ENCODE measurements around the gene MYPN. TPM values are rescaled to one million over a fixed set of nuclear protein-coding genes. Genes with fewer than 3 reads are reported as not detected.

Gene MYPN
- total and polyA plus RNA-seq, 2 donors (not counting 1 experiment from before 2014, with no cell fraction given): not detected

DNA sequence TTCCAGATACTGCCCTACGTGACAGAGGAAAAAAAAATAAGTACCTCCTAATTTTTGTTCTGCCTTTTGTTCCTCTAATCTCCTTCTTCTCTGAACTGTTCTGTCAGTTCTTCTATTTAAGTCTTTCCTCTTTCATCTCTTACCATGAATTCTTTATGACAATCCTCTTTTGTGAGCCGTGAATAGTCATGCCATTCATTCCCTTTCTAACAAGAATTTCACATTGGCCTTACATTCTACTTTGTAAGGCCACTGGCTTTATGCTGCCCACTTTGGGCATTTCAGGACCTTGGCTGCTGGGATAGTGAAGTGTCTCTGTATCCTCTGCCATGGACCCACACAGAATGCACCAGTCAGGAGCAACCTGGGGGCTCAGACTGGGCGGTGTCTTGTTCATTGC, 69.7 kb downstream of the MYPN start:
- H3K4me1 ChIP-seq (ENCODE audit: control insufficient read depth in 2 of 2, insufficient read depth in 2 of 2, low read length in 2 of 2): no peaks in the 10 kb centered on the region
- DNase-seq (no peak), ATAC-seq (ENCODE audit: low read depth) (no peak)
- no peaks in the 10 kb centered on the region for H4K20me1 ChIP-seq (ENCODE audit: control insufficient read depth, insufficient read depth, low read length, poor library complexity, severe bottlenecking)
- CTCF ChIA-PET: interaction anchor here (1.5 to 1.8 kb wide), 2 partner anchors 22 to 34 kb away, joined by 4 to 5 read pairs; no protein-coding TSS in a partner anchor
- peaks cover 0 to 3% (median 0%) of the 10 kb centered on the region in 4 experiments for H3K27me3 ChIP-seq (replicated peaks in 1 of 4; ENCODE audit: control extremely low read depth in 1 of 4, control insufficient read depth in 3 of 4, insufficient read depth in 4 of 4, low read length in 3 of 4)
- no peaks in the 10 kb centered on the region for H3K9me3 ChIP-seq (ENCODE audit: control extremely low read depth in 1 of 3, control insufficient read depth in 2 of 3, insufficient read depth in 1 of 3, low read length in 2 of 3)
- H3K4me3 ChIP-seq (ENCODE audit: control extremely low read depth in 1 of 5, extremely low read depth in 1 of 5, insufficient read depth in 1 of 5, low read depth in 2 of 5, low read length in 4 of 5): no peak overlapping the region
- TF ChIP-seq, protein P1, sequence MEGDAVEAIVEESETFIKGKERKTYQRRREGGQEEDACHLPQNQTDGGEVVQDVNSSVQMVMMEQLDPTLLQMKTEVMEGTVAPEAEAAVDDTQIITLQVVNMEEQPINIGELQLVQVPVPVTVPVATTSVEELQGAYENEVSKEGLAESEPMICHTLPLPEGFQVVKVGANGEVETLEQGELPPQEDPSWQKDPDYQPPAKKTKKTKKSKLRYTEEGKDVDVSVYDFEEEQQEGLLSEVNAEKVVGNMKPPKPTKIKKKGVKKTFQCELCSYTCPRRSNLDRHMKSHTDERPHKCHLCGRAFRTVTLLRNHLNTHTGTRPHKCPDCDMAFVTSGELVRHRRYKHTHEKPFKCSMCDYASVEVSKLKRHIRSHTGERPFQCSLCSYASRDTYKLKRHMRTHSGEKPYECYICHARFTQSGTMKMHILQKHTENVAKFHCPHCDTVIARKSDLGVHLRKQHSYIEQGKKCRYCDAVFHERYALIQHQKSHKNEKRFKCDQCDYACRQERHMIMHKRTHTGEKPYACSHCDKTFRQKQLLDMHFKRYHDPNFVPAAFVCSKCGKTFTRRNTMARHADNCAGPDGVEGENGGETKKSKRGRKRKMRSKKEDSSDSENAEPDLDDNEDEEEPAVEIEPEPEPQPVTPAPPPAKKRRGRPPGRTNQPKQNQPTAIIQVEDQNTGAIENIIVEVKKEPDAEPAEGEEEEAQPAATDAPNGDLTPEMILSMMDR (IDR thresholded peaks at IDR 0.05): no peak
- no peak for TF ChIP-seq EZH2 (IDR thresholded peaks at IDR 0.05; ENCODE audit: borderline replicate concordance, insufficient read depth, low read depth, low read length, poor library complexity, severe bottlenecking)
- 83% methylated on average over 1 of the region's 3 CpGs for WGBS (ENCODE audit: insufficient coverage)
- intact Hi-C loops (cut with micrococcal nuclease): no loop called here
- H3K27ac ChIP-seq (ENCODE audit: low read length in 2 of 2): no peak overlapping the region
- H3K27me3 Mint-ChIP-seq: peaks cover under 1% of the 10 kb centered on the region
- no peaks in the 10 kb centered on the region for H3K4me1 Mint-ChIP-seq
- H3K27ac Mint-ChIP-seq: no peak overlapping the region
- H3K9me3 Mint-ChIP-seq (ENCODE audit: insufficient read depth): no peaks in the 10 kb centered on the region
- H3K4me3 Mint-ChIP-seq: no peak overlapping the region
- no peak overlapping the region for H3K4me2 ChIP-seq (replicated peaks; ENCODE audit: low read depth, low read length, poor library complexity, severe bottlenecking)
- H3K36me3 ChIP-seq (replicated peaks in 1 of 2; ENCODE audit: control extremely low read depth in 1 of 2, control insufficient read depth in 1 of 2, extremely low read depth in 1 of 2, insufficient read depth in 2 of 2, low read length in 1 of 2): no peaks in the 10 kb centered on the region
- no peak overlapping the region for H3K9ac ChIP-seq (ENCODE audit: low read length)
- POLR2A ChIA-PET: interaction anchor here (0.7 kb wide), 1 partner anchor 412 kb away, joined by 3 read pairs; no protein-coding TSS in a partner anchor
- no peak overlapping the region for H2AFZ ChIP-seq (ENCODE audit: insufficient read depth, low read depth, low read length, poor library complexity, severe bottlenecking)
- no peaks in the 10 kb centered on the region for H3K79me2 ChIP-seq (ENCODE audit: control insufficient read depth, insufficient read depth, low read length)

DNA sequence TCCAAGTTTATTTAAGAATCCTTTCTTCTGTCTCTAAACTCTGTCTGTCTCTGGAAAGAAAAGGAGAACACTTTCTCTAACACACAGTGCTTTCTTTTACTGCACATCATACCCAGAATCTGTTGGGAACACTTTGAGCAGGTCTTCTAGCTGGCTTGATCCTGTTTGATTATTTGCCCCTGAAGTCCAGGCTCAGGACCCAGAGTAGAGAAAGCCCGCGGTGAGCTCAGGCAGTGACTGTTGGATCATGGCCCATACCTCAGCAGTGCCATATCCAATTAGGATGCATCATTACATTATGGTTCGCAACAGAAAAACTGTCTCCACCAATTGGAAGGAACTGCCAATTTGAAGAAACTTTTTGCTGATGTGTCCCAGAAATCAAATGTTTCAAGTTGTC, 71.2 kb downstream of the MYPN start:
- Mint-ChIP-seq H3K27me3 (peaks cover 8% of the 10 kb centered on the region), H3K4me1 (no peaks in the 10 kb centered on the region), H3K9me3 (ENCODE audit: insufficient read depth) (no peaks in the 10 kb centered on the region), H3K27ac (no peak overlapping the region), H3K4me3 (no peak overlapping the region)
- Histone ChIP-seq H3K9ac (ENCODE audit: low read length) (no peak overlapping the region), H3K79me2 (ENCODE audit: control insufficient read depth, insufficient read depth, low read length) (no peaks in the 10 kb centered on the region), H3K4me3 (ENCODE audit: control extremely low read depth in 1 of 5, extremely low read depth in 1 of 5, insufficient read depth in 1 of 5, low read depth in 2 of 5, low read length in 4 of 5) (no peak overlapping the region), H3K27me3 (replicated peaks in 1 of 4; ENCODE audit: control extremely low read depth in 1 of 4, control insufficient read depth in 3 of 4, insufficient read depth in 4 of 4, low read length in 3 of 4) (peaks cover 0 to 11% (median 1%) of the 10 kb centered on the region in 4 experiments), H3K27ac (ENCODE audit: low read length in 2 of 2) (no peak overlapping the region), H3K9me3 (ENCODE audit: control extremely low read depth in 1 of 3, control insufficient read depth in 2 of 3, insufficient read depth in 1 of 3, low read length in 2 of 3) (no peaks in the 10 kb centered on the region), H3K4me1 (ENCODE audit: control insufficient read depth in 2 of 2, insufficient read depth in 2 of 2, low read length in 2 of 2) (no peaks in the 10 kb centered on the region), H3K36me3 (replicated peaks in 1 of 2; ENCODE audit: control extremely low read depth in 1 of 2, control insufficient read depth in 1 of 2, extremely low read depth in 1 of 2, insufficient read depth in 2 of 2, low read length in 1 of 2) (no peaks in the 10 kb centered on the region), H4K20me1 (ENCODE audit: control insufficient read depth, insufficient read depth, low read length, poor library complexity, severe bottlenecking) (no peaks in the 10 kb centered on the region), H2AFZ (ENCODE audit: insufficient read depth, low read depth, low read length, poor library complexity, severe bottlenecking) (no peak overlapping the region), H3K4me2 (replicated peaks; ENCODE audit: low read depth, low read length, poor library complexity, severe bottlenecking) (no peak overlapping the region)
- POLR2A ChIA-PET: no interaction called here
- CTCF ChIA-PET: no interaction called here
- TF ChIP-seq EZH2 (IDR thresholded peaks at IDR 0.05; ENCODE audit: borderline replicate concordance, insufficient read depth, low read depth, low read length, poor library complexity, severe bottlenecking): no peak
- TF ChIP-seq, protein P1 (IDR thresholded peaks at IDR 0.05): no peak
- intact Hi-C loops (cut with micrococcal nuclease): no loop called here
- ATAC-seq (ENCODE audit: low read depth): no peak
- 96% methylated on average over 3 of the region's 3 CpGs for WGBS (ENCODE audit: insufficient coverage)
- DNase-seq: no peak

All from B cell (primary cell).